Prostate gland (tissue), 2 donors: ENCODE measurements around the gene POLG2.

ENCODE experiments used
- CTCF ChIP-seq, 4 experiments: fragments of 200-600 bp in 2 of 4; fragments of 450-650 bp in 2 of 4; sonication (generic) in 2 of 4; IDR thresholded peaks; 1 replicate in 3 of 4; 2 replicates in 1 of 4; pipeline ENCODE4 v1.5.1; 2016 to 2019; ENCODE audit warnings: antibody characterized with exemption in 4 of 4, mild to moderate bottlenecking in 2 of 4, moderate library complexity in 2 of 4
- POLR2A ChIP-seq: fragments of 450-650 bp; IDR thresholded peaks from one replicate; pipeline ENCODE4 v1.6.1; 2016; ENCODE audit warnings: antibody characterized with exemption, mild to moderate bottlenecking
- POLR2AphosphoS5 ChIP-seq: sonication (generic); formaldehyde crosslinking; IDR thresholded peaks from one replicate; pipeline ENCODE4 v1.6.1; 2017; ENCODE audit warnings: antibody characterized with exemption

GRCh38 chr17:64532409-64532808, 35.6 kb upstream of the POLG2 start:
- no peak for TF ChIP-seq POLR2A
- TF ChIP-seq CTCF (IDR thresholded peaks at IDR 0.05): no peak
- TF ChIP-seq POLR2AphosphoS5: no peak
